Stomach (tissue), 9 donors: ENCODE data around the gene CRYBG2. TPM values are rescaled to one million over a fixed set of nuclear protein-coding genes. Genes with fewer than 3 reads are reported as not detected.

ENCODE experiments used
- DNase-seq, 2 donors: peaks; one replicate each; pipeline versions ENCODE4 v3.0.0 to v3.0.0-alpha.2; 2013 to 2019
- H3K27ac ChIP-seq, 5 donors: fragments of 200-600 bp in 4 of 5; sonication (generic) in 4 of 5; one replicate each; pipeline ENCODE4 v1.5.1; 2013 to 2019; ENCODE audit warnings: mild to moderate bottlenecking in 1 of 5, moderate library complexity in 1 of 5
- H3K27me3 ChIP-seq, 3 donors: fragments of 200-600 bp; sonication (generic); one replicate each; pipeline ENCODE4 v1.5.1; 2017 to 2019; ENCODE audit warnings: mixed run types in 1 of 3
- H3K36me3 ChIP-seq, 4 donors: fragments of 200-600 bp; sonication (generic); 1 replicate in 3 of 4; 2 replicates in 1 of 4; pipeline ENCODE4 v1.5.1; 2016 to 2019
- H3K4me1 ChIP-seq, 4 donors: fragments of 200-600 bp; sonication (generic); one replicate each; pipeline ENCODE4 v1.5.1; 2016 to 2019
- H3K4me3 ChIP-seq, 4 donors: fragments of 200-600 bp; sonication (generic) in 3 of 4; one replicate each; pipeline ENCODE4 v1.5.1; 2016 to 2019; ENCODE audit warnings: mild to moderate bottlenecking in 1 of 4
- H3K9me3 ChIP-seq, 4 donors: fragments of 200-600 bp; sonication (generic); one replicate each; pipeline ENCODE4 v1.5.1; 2016 to 2019
- CTCF ChIP-seq, 7 experiments: fragments of 450-650 bp in 4 of 7; fragments of 200-600 bp in 3 of 7; sonication (generic) in 3 of 7; IDR thresholded peaks; one replicate each; pipeline ENCODE4 v1.5.1; 2016 to 2019; ENCODE audit warnings: antibody characterized with exemption in 7 of 7, control low read depth in 2 of 7, mild to moderate bottlenecking in 1 of 7
- EP300 ChIP-seq: sonication (generic); formaldehyde crosslinking; IDR thresholded peaks from one replicate; pipeline ENCODE4 v1.6.1; 2017; ENCODE audit warnings: antibody characterized with exemption
- POLR2A ChIP-seq, 4 donors: fragments of 450-650 bp; IDR thresholded peaks; one replicate each; pipeline ENCODE4 v1.6.1; 2016; ENCODE audit warnings: antibody characterized with exemption in 4 of 4, control low read depth in 2 of 4, mild to moderate bottlenecking in 1 of 4, moderate library complexity in 1 of 4
- POLR2AphosphoS5 ChIP-seq, 3 donors: sonication (generic); formaldehyde crosslinking; IDR thresholded peaks; one replicate each; pipeline ENCODE4 v1.6.1; 2016; ENCODE audit warnings: antibody characterized with exemption in 3 of 3
- WGBS, 5 donors: extraction: QIAGEN DNeasy Blood & Tissue Kit in 3 of 5; methylation state at CpG; one replicate each; pipeline versions ENCODE4 v1.1.5 to v1.1.7; 2013 to 2018; 5-methylcytosine and 5-hydroxymethylcytosine counted together
- intact Hi-C: fragments of 100-400 bp; cut with DNase I; formaldehyde crosslinking; loops from one replicate; pipeline ENCODE4 v1.15.1; 2023; ENCODE audit warnings: low total_unique reads
- polyA plus RNA-seq, 3 donors: library from polyadenylated mRNA; stranded (reverse); fragments of 200-250 nt; gene quantifications; one replicate each; pipeline ENCODE4 v1.2.3, GENCODE V29; 2013
- total RNA-seq, 5 donors: library from RNA; depleted of rRNA; stranded (reverse); fragments of >200 nt; gene quantifications; one replicate each; pipeline versions ENCODE4 v1.1.0 to v1.2.3, GENCODE V29; 2014 to 2016
- donor health status: healthy with polysubstance abuse.
- donor health status: Bipolar disorder and iron deficiency.
- donor health status: healthy.

The CRYBG2 gene
- total and polyA plus RNA-seq, 8 donors = 0.15 to 66.8 (median 3.2) TPM

DNA sequence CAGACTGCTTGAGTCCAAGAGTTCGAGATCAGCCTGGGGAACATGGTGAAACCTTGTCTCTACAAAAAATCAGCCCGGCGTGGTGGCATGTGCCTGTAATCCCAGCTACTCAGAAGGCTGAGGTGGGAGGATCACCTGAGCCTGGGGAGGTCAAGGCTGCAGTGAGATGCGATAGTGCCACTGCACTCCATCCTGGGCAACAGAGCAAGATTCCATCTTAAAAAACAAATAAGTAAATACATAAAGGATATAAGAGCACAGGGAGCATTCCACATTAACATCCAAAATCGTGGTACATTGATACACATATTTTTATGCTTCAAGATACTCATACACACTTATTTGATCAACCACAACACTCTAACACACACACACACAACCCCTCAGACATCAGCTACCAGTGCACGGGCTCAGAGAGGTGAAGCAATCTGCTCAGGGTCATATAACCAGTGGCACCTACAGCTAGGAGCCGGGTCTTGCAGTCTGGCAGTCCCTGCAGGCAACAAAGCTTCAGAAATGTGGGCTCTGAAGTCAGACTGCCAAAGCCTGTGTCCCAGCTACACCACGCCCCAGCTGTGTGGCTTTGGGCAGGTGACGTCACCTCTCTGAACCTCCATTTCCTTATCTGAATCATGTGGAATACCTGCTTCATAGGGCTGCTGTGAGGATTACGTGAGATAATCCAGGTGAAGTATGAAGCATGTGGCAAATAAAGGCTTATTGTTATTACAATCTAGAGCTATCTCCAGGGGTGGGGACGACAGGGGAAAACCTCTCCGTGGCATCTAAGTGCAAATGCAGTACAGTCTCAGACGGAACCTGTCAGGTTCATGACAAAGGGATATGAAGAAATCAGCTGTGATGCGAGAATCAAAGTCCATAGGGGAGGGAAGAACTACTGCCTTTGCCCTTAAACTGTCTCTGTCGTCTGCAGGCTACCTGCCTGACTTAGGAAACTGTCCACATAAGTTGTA, 4.8 kb upstream of the CRYBG2 start:
- peaks cover 12 to 44% (median 15%) of the 10 kb centered on the region in 4 donors for H3K4me1 ChIP-seq
- peaks cover 15 to 98% (median 18%) of the 10 kb centered on the region in 3 donors for H3K27me3 ChIP-seq
- H3K9me3 ChIP-seq = no peaks in the 10 kb centered on the region
- intact Hi-C loops = no loop called here
- H3K36me3 ChIP-seq = no peaks in the 10 kb centered on the region
- 34 to 49% (median 36%) methylated on average over 15 of the region's 15 CpGs for WGBS, 5 donors
- H3K4me3 ChIP-seq = no peak overlapping the region
- DNase-seq = peak; percentile 70 to 82
- H3K27ac ChIP-seq = peak overlapping the region in 2 of 5 donors; percentile 26 to 35
- TF ChIP-seq CTCF (IDR thresholded peaks at IDR 0.05) (no peak), POLR2AphosphoS5 (IDR thresholded peaks at IDR 0.05) (peak in 1 of 3 donors; percentile 56)

DNA sequence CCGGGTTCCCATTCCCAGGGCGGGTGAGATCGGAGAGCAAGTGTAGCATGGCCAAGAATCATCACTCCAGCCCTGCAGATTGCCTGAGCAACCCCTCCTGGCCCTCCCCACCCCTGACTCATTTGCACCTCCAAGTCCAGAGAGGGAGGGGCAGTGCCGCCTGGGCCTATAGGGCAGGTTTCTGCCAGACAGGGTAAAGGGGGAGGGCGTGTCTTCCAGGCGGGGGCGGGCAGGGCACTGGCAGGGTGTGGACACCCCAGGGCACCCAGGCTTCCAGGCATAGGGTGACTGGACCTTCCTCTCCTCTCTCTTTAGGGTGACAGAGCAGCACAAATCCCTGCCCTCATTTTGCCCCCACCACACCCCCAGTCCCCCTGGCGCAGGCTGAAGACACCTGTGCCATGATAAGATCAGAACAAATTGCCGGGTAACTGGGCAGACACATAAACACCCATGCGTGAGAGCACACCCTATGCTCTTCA, 3.2 kb upstream of the CRYBG2 start:
- Histone ChIP-seq H3K27me3 (peaks cover 15 to 85% (median 18%) of the 10 kb centered on the region in 3 donors), H3K9me3 (no peaks in the 10 kb centered on the region), H3K36me3 (no peaks in the 10 kb centered on the region), H3K4me1 (peaks cover 12 to 41% (median 15%) of the 10 kb centered on the region in 4 donors), H3K4me3 (no peak overlapping the region), H3K27ac (no peak overlapping the region)
- peak; percentile 61 to 62 for DNase-seq
- WGBS, 5 donors = 41 to 67% (median 57%) methylated on average over 6 to 10 of the region's 10 CpGs
- TF ChIP-seq EP300 (no peak), CTCF (IDR thresholded peaks at IDR 0.05) (no peak), POLR2AphosphoS5 (IDR thresholded peaks at IDR 0.05) (no peak), POLR2A (IDR thresholded peaks at IDR 0.05) (no peak)
- intact Hi-C loops = no loop called here

DNA sequence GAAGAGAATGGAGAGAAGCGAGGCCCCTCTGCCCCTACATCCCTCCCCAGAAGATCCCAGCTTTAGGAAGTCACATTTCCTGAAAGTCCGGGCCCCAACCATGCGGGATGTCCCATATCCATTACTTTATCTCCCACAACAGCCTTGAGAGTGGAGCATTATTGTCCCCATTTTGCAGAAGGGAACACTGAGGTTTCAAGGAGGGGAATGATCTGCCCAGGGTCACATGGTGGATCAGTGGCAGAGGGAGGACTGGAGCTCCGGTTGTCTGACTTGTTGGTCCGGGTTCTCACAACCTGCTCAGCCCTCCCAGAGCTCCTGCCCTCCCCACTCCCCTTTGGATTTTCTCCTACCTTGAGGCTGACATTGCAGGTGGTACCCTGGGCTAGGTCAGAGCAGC, 2.2 kb upstream of the CRYBG2 start:
- intact Hi-C loops = no loop called here
- H3K27ac ChIP-seq = no peak overlapping the region

More for the DNA sequence above, 2.2 kb upstream of the CRYBG2 start:
- Histone ChIP-seq H3K4me1 (peaks cover 12 to 38% (median 15%) of the 10 kb centered on the region in 4 donors), H3K36me3 (no peaks in the 10 kb centered on the region), H3K27me3 (peaks cover 13 to 75% (median 14%) of the 10 kb centered on the region in 3 donors), H3K4me3 (no peak overlapping the region), H3K9me3 (no peaks in the 10 kb centered on the region)
- WGBS, 5 donors = 85 to 95% (median 88%) methylated on average over 5 of the region's 5 CpGs
- TF ChIP-seq POLR2AphosphoS5 (IDR thresholded peaks at IDR 0.05) (no peak), EP300 (no peak), POLR2A (IDR thresholded peaks at IDR 0.05) (no peak), CTCF (IDR thresholded peaks at IDR 0.05) (no peak)
- DNase-seq = no peak
